ENCODE results near the gene SNX3.
A peak's percentile ranks its signal among the peaks of the same experiment; 100 is the strongest.
"Not testable (repeated sequence)": the region's sequence is repeated elsewhere in the genome, so short reads cannot be mapped to it uniquely, and the experiment has no call there.

Gene SNX3

GRCh38 chr6:108294727-108295625 is 34.1 kb upstream of the SNX3 start, which contains the start of gene AFG1L:
Gene AFG1L, plus strand, starts transcription at chr6:108295054. Its CDS starts 26 bp downstream, at chr6:108295080.
- CTCF ChIA-PET = interaction anchor here (1.0 to 1.3 kb wide), 3 partner anchors 31 to 197 kb away, joined by 3 read pairs; no protein-coding TSS in a partner anchor
- Histone ChIP-seq H3K36me3 (ENCODE audit: control insufficient read depth in 4 of 4, insufficient read depth in 4 of 4, low read length in 3 of 4) (no peaks in the 10 kb centered on the region), H3K27me3 (replicated peaks in 2 of 5; ENCODE audit: control insufficient read depth in 4 of 5, insufficient read depth in 5 of 5, low read length in 4 of 5) (no peaks in the 10 kb centered on the region), H3K4me1 (ENCODE audit: control extremely low read depth in 1 of 4, control insufficient read depth in 4 of 4, insufficient read depth in 4 of 4, low read length in 3 of 4) (peaks cover 7 to 22% (median 13%) of the 10 kb centered on the region in 4 experiments), H3K9me3 (ENCODE audit: control extremely low read depth in 1 of 5, control insufficient read depth in 4 of 5, insufficient read depth in 2 of 5, low read depth in 1 of 5, low read length in 4 of 5) (no peaks in the 10 kb centered on the region), H3K27ac (ENCODE audit: insufficient read depth in 1 of 2, low read depth in 1 of 2, low read length in 2 of 2, poor library complexity in 1 of 2, severe bottlenecking in 2 of 2) (peak within 1 kb of the TSS; percentile 90 to 96), H3K4me3 (ENCODE audit: control insufficient read depth in 1 of 7, extremely low read depth in 1 of 7, insufficient read depth in 4 of 7, low read depth in 2 of 7, low read length in 6 of 7) (peak within 1 kb of the TSS; percentile 63 to 98 (median 84))
- POLR2A ChIA-PET = interaction anchor here (1.9 kb wide), 1 partner anchor 34 kb away, joined by 7 read pairs; the partner anchor contains the start of gene SNX3
- WGBS (ENCODE audit: insufficient coverage) = 2% methylated on average over 40 of the region's 46 CpGs
- DNase-seq = peak; percentile 90 to 94 (median 90)

GRCh38 chr6:108294297-108294726 is 33.5 kb upstream of the SNX3 start:
- Histone ChIP-seq H3K36me3 (ENCODE audit: control insufficient read depth in 4 of 4, insufficient read depth in 4 of 4, low read length in 3 of 4) (no peaks in the 10 kb centered on the region), H3K4me3 (ENCODE audit: control insufficient read depth in 1 of 7, extremely low read depth in 1 of 7, insufficient read depth in 4 of 7, low read depth in 2 of 7, low read length in 6 of 7) (peak overlapping the region; percentile 63 to 98 (median 84)), H3K27me3 (replicated peaks in 2 of 5; ENCODE audit: control insufficient read depth in 4 of 5, insufficient read depth in 5 of 5, low read length in 4 of 5) (no peaks in the 10 kb centered on the region), H3K9me3 (ENCODE audit: control extremely low read depth in 1 of 5, control insufficient read depth in 4 of 5, insufficient read depth in 2 of 5, low read depth in 1 of 5, low read length in 4 of 5) (no peaks in the 10 kb centered on the region), H3K4me1 (ENCODE audit: control extremely low read depth in 1 of 4, control insufficient read depth in 4 of 4, insufficient read depth in 4 of 4, low read length in 3 of 4) (peaks cover 7 to 22% (median 13%) of the 10 kb centered on the region in 4 experiments), H3K27ac (ENCODE audit: insufficient read depth in 1 of 2, low read depth in 1 of 2, low read length in 2 of 2, poor library complexity in 1 of 2, severe bottlenecking in 2 of 2) (peak overlapping the region; percentile 90 to 96)
- ChIA-PET POLR2A (interaction anchor here (1.9 kb wide), 1 partner anchor 33 kb away, joined by 7 read pairs; the partner anchor contains the start of gene SNX3), CTCF (interaction anchor here (1.0 to 1.3 kb wide), 2 partner anchors 31 to 43 kb away, joined by 3 read pairs; no protein-coding TSS in a partner anchor)
- DNase-seq = no peak
- 7% methylated on average over 10 of the region's 16 CpGs for WGBS (ENCODE audit: insufficient coverage)

- Histone ChIP-seq H3K4me3 (ENCODE audit: control insufficient read depth in 1 of 7, extremely low read depth in 1 of 7, insufficient read depth in 4 of 7, low read depth in 2 of 7, low read length in 6 of 7) (peak overlapping the region in 5 of 7 experiments; percentile 79 to 98 (median 95)), H3K36me3 (ENCODE audit: control insufficient read depth in 4 of 4, insufficient read depth in 4 of 4, low read length in 3 of 4) (no peaks in the 10 kb centered on the region), H3K27me3 (replicated peaks in 2 of 5; ENCODE audit: control insufficient read depth in 4 of 5, insufficient read depth in 5 of 5, low read length in 4 of 5) (no peaks in the 10 kb centered on the region), H3K9me3 (ENCODE audit: control extremely low read depth in 1 of 5, control insufficient read depth in 4 of 5, insufficient read depth in 2 of 5, low read depth in 1 of 5, low read length in 4 of 5) (no peaks in the 10 kb centered on the region), H3K4me1 (ENCODE audit: control extremely low read depth in 1 of 4, control insufficient read depth in 4 of 4, insufficient read depth in 4 of 4, low read length in 3 of 4) (peaks cover 7 to 22% (median 13%) of the 10 kb centered on the region in 4 experiments), H3K27ac (ENCODE audit: insufficient read depth in 1 of 2, low read depth in 1 of 2, low read length in 2 of 2, poor library complexity in 1 of 2, severe bottlenecking in 2 of 2) (peak overlapping the region in 1 of 2 experiments; percentile 96)
- CTCF ChIA-PET = interaction anchor here (1.0 kb wide), 1 partner anchor 30 kb away, joined by 3 read pairs; no protein-coding TSS in a partner anchor
- WGBS (ENCODE audit: insufficient coverage) = 97% methylated on average over 10 of the region's 19 CpGs
- POLR2A ChIA-PET = interaction anchor here (1.9 kb wide), 1 partner anchor 33 kb away, joined by 7 read pairs; the partner anchor contains the start of gene SNX3
- DNase-seq = peak in 2 of 3 donors; percentile 28 to 42
These were observed 32.9 kb upstream of the SNX3 start for GRCh38 chr6:108293527-108294296.

- H3K9me3 ChIP-seq (ENCODE audit: control extremely low read depth in 1 of 5, control insufficient read depth in 4 of 5, insufficient read depth in 2 of 5, low read depth in 1 of 5, low read length in 4 of 5); H3K27me3 ChIP-seq (replicated peaks in 2 of 5; ENCODE audit: control insufficient read depth in 4 of 5, insufficient read depth in 5 of 5, low read length in 4 of 5); DNase-seq; H3K27ac ChIP-seq (ENCODE audit: insufficient read depth in 1 of 2, low read depth in 1 of 2, low read length in 2 of 2, poor library complexity in 1 of 2, severe bottlenecking in 2 of 2); H3K36me3 ChIP-seq (ENCODE audit: control insufficient read depth in 4 of 4, insufficient read depth in 4 of 4, low read length in 3 of 4); CTCF ChIA-PET; POLR2A ChIA-PET; H3K4me3 ChIP-seq (ENCODE audit: control insufficient read depth in 1 of 7, extremely low read depth in 1 of 7, insufficient read depth in 4 of 7, low read depth in 2 of 7, low read length in 6 of 7): not testable (repeated sequence)
- no CpG with 5 or more reads among the region's 3 CpGs for WGBS (ENCODE audit: insufficient coverage)
- H3K4me1 ChIP-seq (ENCODE audit: control extremely low read depth in 1 of 4, control insufficient read depth in 4 of 4, insufficient read depth in 4 of 4, low read length in 3 of 4) = peaks cover 7 to 22% (median 13%) of the 10 kb centered on the region in 4 experiments
These were observed 31.7 kb upstream of the SNX3 start for GRCh38 chr6:108292561-108292960.

- Histone ChIP-seq H3K27me3 (replicated peaks in 2 of 5; ENCODE audit: control insufficient read depth in 4 of 5, insufficient read depth in 5 of 5, low read length in 4 of 5) (no peaks in the 10 kb centered on the region), H3K27ac (ENCODE audit: insufficient read depth in 1 of 2, low read depth in 1 of 2, low read length in 2 of 2, poor library complexity in 1 of 2, severe bottlenecking in 2 of 2) (no peak overlapping the region), H3K4me1 (ENCODE audit: control extremely low read depth in 1 of 4, control insufficient read depth in 4 of 4, insufficient read depth in 4 of 4, low read length in 3 of 4) (peaks cover 7 to 19% (median 13%) of the 10 kb centered on the region in 4 experiments), H3K36me3 (ENCODE audit: control insufficient read depth in 4 of 4, insufficient read depth in 4 of 4, low read length in 3 of 4) (no peaks in the 10 kb centered on the region), H3K9me3 (ENCODE audit: control extremely low read depth in 1 of 5, control insufficient read depth in 4 of 5, insufficient read depth in 2 of 5, low read depth in 1 of 5, low read length in 4 of 5) (no peaks in the 10 kb centered on the region), H3K4me3 (ENCODE audit: control insufficient read depth in 1 of 7, extremely low read depth in 1 of 7, insufficient read depth in 4 of 7, low read depth in 2 of 7, low read length in 6 of 7) (no peak overlapping the region)
- ChIA-PET POLR2A (interaction anchor here (1.0 kb wide), 1 partner anchor 30 kb away, joined by 3 read pairs; the partner anchor contains the start of gene SNX3), CTCF (interaction anchor here (1.3 kb wide), 1 partner anchor 17 kb away, joined by 3 read pairs; no protein-coding TSS in a partner anchor)
- no peak for DNase-seq
- WGBS (ENCODE audit: insufficient coverage) = 93% methylated on average over 3 of the region's 4 CpGs
These were observed 30.3 kb upstream of the SNX3 start for GRCh38 chr6:108291091-108291490.

GRCh38 chr6:108288742-108289141 is 27.9 kb upstream of the SNX3 start:
- ChIA-PET CTCF (no interaction called here), POLR2A (no interaction called here)
- DNase-seq = no peak
- H3K27ac ChIP-seq (ENCODE audit: insufficient read depth in 1 of 2, low read depth in 1 of 2, low read length in 2 of 2, poor library complexity in 1 of 2, severe bottlenecking in 2 of 2) = no peak overlapping the region
- H3K27me3 ChIP-seq (replicated peaks in 2 of 5; ENCODE audit: control insufficient read depth in 4 of 5, insufficient read depth in 5 of 5, low read length in 4 of 5) = no peaks in the 10 kb centered on the region
- H3K4me3 ChIP-seq (ENCODE audit: control insufficient read depth in 1 of 7, extremely low read depth in 1 of 7, insufficient read depth in 4 of 7, low read depth in 2 of 7, low read length in 6 of 7) = no peak overlapping the region
- H3K4me1 ChIP-seq (ENCODE audit: control extremely low read depth in 1 of 4, control insufficient read depth in 4 of 4, insufficient read depth in 4 of 4, low read length in 3 of 4) = peaks cover 0 to under 1% (median 0%) of the 10 kb centered on the region in 4 experiments
- no peaks in the 10 kb centered on the region for H3K36me3 ChIP-seq (ENCODE audit: control insufficient read depth in 4 of 4, insufficient read depth in 4 of 4, low read length in 3 of 4)
- no peaks in the 10 kb centered on the region for H3K9me3 ChIP-seq (ENCODE audit: control extremely low read depth in 1 of 5, control insufficient read depth in 4 of 5, insufficient read depth in 2 of 5, low read depth in 1 of 5, low read length in 4 of 5)

Measured in common myeloid progenitor, CD34-positive (primary cell).